Pulmonary artery endothelial cell (primary cell): Measurements from ENCODE around the gene RDM1. TPM values are rescaled to one million over a fixed set of nuclear protein-coding genes. Genes with fewer than 3 reads are reported as not detected.
"Not testable (repeated sequence)": the region's sequence is repeated elsewhere in the genome, so short reads cannot be mapped to it uniquely, and the experiment has no call there.

Experiments
- DNase-seq: peaks from one replicate; pipeline ENCODE4 v3.0.0-alpha.2; 2011; ENCODE audit warnings: low read depth, low spot score
- total RNA-seq: library from RNA; depleted of rRNA; stranded (reverse); fragments of >200 nt; gene quantifications from 2 replicates; pipeline ENCODE4 v1.2.3, GENCODE V29; 2014

RDM1 gene, protein sequence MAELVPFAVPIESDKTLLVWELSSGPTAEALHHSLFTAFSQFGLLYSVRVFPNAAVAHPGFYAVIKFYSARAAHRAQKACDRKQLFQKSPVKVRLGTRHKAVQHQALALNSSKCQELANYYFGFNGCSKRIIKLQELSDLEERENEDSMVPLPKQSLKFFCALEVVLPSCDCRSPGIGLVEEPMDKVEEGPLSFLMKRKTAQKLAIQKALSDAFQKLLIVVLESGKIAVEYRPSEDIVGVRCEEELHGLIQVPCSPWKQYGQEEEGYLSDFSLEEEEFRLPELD
- total RNA-seq: 0.26 and 0.35 TPM in 2 replicates

DNA sequence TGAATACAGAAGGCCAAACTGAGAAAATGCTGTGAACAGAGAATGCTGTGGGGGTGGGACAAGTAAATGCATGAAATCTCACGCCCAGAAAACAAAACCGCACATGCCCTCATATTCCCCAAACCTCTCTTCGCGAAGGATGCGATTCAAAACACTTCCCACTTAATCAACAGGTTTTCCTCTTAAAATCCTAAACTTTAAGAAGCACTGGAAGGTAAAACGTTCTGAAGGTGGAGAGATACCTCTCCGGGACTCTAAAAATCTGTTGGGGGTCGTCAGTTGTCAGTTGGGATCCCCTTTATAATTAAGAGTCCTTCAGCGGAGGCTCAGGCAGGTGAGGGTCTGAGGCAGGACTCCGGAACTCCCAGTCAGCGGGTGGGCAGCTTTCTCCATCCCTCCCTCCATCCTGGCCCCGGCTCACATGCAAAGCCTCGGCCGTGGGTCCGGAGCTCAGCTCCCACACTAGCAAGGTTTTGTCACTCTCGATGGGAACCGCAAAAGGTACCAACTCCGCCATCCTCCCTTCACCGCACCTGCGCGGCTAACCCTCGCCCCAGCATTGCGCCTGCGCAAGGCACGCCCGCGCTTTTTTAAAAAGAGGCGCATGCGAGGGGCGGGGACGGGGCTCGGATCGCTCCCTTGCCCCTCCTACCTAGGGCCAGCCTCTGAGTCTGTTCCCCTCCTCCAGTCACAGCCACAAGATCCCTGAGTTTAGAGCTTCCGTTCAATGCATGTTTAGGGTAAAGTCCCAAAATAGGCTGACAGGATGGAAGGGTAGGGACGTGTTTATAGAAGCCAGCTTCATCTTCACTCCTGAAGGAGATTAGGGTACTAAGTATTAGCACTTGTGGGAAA, at the start of gene RDM1:
Gene RDM1 (minus strand): TSS at position 563 of the 855 bp plus-strand sequence. CDS start 46 bp downstream, at position 517.
- DNase-seq: no peak

DNA sequence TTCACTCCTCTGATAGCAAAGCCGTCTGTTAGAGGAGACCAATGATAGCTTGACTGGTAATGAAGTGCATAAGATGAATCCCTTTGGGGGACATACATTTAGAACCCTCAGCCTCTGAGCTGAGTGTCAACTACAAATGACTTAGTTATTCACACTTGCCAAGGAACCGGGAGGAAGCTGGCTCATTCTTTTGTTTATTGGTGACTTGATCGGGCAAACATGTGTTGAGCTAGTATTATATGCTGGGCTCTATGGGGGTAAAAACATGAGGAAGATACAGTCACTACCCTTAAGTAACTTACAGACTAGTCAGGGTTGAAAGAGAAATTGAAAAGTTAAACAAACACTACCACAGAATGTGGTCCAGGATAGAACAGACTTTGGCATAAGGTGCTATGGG, 47.8 kb upstream of the RDM1 start:
- DNase-seq: no peak

DNA sequence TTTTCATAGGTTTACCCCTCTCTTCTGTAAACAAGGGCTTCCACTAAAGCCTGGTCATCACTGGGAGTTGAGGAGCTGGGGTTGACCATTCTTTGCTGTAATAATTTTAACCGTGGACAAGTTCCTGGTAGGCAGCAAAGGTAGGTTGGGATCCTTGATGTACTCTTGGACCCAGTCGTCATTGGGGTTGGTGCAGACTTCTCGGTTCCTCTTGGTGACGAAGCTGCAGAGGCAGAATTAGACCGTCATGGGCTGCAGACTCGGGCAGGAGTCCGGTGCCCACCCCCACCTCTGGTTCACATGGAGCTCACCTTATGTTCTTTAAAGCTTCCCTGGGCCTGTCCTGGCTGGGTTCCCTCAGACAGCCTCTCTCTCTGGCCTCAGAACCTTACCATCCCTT, 46.9 kb upstream of the RDM1 start:
- no peak for DNase-seq

- DNase-seq: no peak
Measured at GRCh38 chr17:35973333-35974260, 43.0 kb upstream of the RDM1 start.

GRCh38 chr17:35972945-35973332, 42.4 kb upstream of the RDM1 start:
- DNase-seq: no peak

GRCh38 chr17:35972535-35972934, 42.0 kb upstream of the RDM1 start:
- DNase-seq: no peak

DNA sequence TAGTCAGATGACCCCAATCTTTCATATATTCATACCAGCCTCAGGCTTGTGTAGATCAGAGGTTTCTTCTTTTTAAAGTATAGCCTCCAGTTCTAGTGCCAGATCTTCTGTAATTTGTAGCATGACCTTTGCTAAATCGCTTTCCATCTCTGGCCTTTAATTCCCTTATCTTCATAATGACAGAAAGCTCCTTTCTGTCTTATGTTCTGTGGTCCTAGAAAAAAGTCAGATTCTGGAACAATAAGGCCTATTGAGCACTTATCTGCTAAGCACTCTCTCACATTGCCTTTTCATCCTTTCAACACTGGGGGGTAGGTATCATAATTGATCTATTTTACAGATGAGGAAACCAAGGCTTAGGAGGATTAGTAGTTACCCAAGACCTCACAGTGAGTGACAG, 41.5 kb upstream of the RDM1 start:
- no peak for DNase-seq

- no peak for DNase-seq
Measured at GRCh38 chr17:35969558-35970380, 39.2 kb upstream of the RDM1 start.

DNA sequence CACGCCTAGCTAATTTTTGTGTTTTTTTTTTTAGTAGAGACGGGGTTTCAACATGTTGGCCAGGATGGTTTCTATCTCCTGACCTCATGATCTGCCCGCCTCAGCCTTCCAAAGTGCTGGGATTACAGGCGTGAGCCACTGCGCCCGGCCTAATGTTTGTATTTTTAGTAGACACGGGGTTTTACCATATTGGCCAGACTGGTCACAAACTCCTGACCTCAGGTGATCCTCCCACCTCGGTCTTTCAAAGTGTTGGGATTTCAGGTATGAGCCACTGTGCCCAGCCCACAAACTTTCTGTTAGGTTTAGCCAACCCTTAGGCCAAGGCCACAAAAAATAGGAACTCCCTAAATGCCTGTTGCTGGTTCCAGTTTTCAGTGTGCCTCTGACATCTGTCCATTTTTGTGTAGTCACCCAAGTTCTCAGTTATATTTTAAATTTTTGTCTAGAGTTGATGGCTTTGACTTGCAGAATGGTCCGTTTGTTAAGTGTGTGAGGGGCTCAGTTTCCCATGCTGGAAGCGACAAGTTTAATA, 38.0 kb upstream of the RDM1 start:
- no peak for DNase-seq

- DNase-seq: no peak
Measured at GRCh38 chr17:35965272-35965671, 34.7 kb upstream of the RDM1 start.

DNA sequence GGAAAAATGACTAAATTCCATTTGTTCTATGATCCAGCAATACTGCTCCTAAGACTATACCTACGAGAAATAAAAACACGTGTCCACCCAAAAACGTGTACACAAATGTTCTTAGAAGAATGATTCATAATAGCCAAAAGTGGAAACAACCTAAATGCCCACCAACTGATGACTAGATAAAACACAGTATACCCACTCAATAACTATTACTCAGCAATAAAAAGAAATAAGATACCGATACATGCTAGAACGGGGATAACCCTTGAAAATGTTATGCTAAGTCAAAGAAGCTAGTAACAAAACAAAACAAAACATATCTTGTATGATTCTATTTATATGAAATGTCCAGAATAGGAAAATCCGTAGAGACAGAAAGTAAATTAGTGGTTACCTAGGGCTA, 33.1 kb upstream of the RDM1 start:
- no peak for DNase-seq

DNA sequence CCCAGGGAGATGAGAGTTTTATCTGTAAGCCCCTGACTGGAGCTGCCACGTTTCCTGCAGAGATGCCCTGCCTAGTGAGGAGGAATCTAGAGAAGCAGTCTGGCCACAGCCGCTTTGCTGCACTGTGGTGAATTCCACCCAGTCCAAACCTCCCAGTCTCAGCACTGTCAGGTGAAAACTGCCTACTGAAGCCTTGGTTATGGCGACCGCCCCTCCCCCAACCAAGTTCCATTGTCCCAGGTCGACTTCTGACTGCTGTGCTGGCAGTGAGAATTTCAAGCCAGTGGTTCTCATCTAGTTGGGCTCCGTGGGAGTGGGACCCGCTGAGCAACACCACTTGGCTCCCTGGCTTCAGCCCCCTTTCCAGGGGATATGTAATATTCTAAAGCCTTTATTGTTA, 23.1 kb upstream of the RDM1 start:
- DNase-seq: no peak

GRCh38 chr17:35949401-35949800, 18.8 kb upstream of the RDM1 start:
- DNase-seq: no peak

GRCh38 chr17:35948092-35948491, 17.5 kb upstream of the RDM1 start:
- DNase-seq: no peak

DNA sequence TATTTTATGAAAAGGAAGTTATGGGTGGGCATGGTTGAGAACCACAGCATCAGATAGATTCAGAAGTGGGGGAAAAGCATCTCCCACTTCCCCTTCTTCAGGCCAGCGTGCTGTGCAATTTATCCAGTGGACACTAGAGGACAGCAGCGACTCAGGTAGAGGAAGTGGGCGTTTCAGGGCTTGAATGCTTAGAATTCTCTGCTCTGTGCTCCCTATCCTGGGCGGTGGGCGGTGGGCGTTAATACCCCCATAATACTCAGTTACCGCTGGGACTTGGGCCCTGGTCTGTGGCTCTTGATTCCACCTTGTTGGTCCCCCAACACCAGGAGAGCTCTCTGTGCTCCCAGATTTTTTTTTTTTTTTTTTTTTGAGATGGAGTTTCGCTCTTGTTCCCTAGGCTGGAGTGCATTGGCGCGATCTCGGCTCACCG, 16.6 kb upstream of the RDM1 start:
- DNase-seq: no peak

DNA sequence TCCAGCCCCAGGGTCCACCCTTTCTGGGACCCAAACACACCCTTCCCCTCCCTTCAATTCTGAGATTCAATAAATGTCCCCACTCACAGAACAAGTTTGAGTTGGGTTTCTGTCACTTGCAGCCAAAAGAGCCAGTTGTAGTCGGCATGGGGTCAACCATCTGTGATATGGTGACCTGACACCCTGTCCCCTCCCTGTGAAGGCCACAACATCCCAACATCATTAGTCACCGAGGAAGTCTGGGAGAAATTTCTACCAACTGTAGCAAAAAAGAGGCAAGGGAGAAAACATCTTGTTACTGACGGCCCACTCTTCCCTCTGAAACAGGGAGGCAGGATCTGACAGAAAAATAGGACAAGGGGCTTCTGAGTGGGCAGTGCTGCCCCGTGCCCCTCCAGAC, 13.6 kb upstream of the RDM1 start:
- no peak for DNase-seq

DNA sequence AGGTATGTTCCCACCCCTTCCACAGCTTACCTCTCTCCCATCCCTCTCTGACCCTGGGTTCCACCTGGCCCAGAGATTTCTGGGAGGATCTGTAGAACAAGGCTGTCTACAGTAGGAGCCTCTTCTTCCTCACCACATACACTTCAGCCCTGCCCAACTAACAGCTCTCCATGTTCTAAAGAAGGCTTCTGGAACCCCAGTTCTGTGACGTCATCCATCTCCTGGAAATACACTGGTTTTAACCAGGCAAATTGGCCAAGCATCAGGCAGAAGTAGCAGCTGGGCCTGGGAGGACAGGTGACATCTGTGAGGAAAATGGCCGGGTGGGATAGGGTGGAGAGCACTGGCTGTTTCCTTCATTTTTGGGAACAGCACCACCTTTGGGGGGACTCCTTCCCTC, 13.0 kb upstream of the RDM1 start, which contains the start of gene LYZL6:
Gene LYZL6 (minus strand): TSS at position 177 of the 400 bp plus-strand sequence. CDS start 4,357 bp downstream, outside the sequence.
- DNase-seq: no peak

GRCh38 chr17:35942588-35943186, 12.1 kb upstream of the RDM1 start:
- no peak for DNase-seq

GRCh38 chr17:35938492-35938891, 7.9 kb upstream of the RDM1 start:
- not testable (repeated sequence) for DNase-seq

- no peak for DNase-seq
Measured at GRCh38 chr17:35936063-35936462, 5.5 kb upstream of the RDM1 start.
